GM19395 (cell line): ENCODE measurements around the gene NEDD4.
"Not testable (repeated sequence)": the region's sequence is repeated elsewhere in the genome, so short reads cannot be mapped to it uniquely, and the experiment has no call there.

Source experiments
- ATAC-seq: cut with Tn5 transposase; IDR thresholded peaks from one replicate; pipeline ENCODE4 v1.9.1; 2021; ENCODE audit warnings: mild to moderate bottlenecking, moderate library complexity; ENCODE audit not compliant: unreplicated experiment

NEDD4 gene

GRCh38 chr15:55993111-55993803 lies at the start of gene NEDD4:
NEDD4 (minus strand) TSS chr15:55993612; CDS start chr15:55993555, 57 bp downstream.
- ATAC-seq: peak; percentile 91

DNA sequence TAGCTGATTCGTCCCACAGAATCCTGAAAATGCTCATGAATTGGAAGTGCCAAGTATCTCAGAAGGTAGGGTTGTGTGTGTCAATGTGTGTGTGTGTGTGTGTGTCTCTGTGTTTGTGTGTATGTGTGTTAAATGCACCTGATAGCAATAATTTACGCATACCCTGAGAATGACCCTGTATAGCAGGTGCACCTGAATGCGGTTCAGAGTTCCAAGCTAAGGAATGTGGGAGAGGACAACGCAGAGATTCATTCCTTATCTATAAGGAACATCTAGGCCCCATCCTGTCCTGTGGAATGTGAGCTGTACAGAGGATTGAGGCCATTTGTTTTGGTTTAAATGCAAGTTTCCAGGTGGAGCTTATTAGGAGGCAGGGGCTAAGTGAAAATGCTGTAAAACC lies 49.1 kb upstream of the NEDD4 start:
- no peak for ATAC-seq

DNA sequence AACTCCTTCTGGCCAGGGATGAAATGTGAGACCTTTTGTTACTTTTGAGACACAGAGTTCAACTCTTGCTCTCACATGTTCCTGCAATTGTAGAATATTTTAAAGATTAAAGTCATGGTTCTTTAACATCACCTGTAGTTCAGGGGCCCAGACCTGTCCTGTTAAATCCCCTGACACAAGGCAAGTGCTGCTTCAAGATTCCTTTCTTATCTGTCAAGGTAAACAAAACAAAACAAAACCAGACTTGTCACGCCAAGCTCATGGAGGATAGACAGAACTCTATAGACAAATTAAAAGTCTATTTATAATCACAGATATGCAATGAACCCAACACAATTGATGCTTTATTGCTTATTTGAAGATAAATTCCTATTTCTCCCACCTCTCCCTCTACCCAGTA lies 48.6 kb upstream of the NEDD4 start:
- ATAC-seq: no peak

- ATAC-seq: no peak
Measured at GRCh38 chr15:56040081-56041035, 46.9 kb upstream of the NEDD4 start.

- ATAC-seq: no peak
Measured at GRCh38 chr15:56038707-56039106, 45.3 kb upstream of the NEDD4 start.

GRCh38 chr15:56038015-56038414 lies 44.6 kb upstream of the NEDD4 start:
- no peak for ATAC-seq

GRCh38 chr15:56036546-56037067 lies 43.2 kb upstream of the NEDD4 start:
- no peak for ATAC-seq

DNA sequence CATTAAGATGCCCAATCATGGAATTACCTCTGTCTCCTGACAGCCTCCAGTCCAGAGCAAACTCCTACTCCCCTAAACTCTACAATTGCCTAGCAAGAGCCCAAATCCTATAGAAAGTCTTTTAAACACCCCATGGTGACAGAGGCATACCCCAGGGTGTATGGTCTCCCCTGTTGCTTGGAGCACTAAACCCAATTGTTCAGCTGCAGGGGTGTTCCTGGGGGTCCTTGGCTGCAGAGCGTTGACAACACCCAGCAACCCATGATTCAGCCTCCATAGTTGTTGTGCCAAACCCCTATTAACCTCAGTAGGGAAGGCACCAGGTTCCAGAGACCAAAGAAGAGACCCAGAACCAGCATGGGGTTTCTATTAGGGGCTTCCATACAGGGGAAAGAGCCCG lies 41.8 kb upstream of the NEDD4 start:
- ATAC-seq: no peak

GRCh38 chr15:56034514-56034913 lies 41.1 kb upstream of the NEDD4 start:
- ATAC-seq: no peak

GRCh38 chr15:56032373-56032772 lies 39.0 kb upstream of the NEDD4 start:
- no peak for ATAC-seq

GRCh38 chr15:56031836-56032235 lies 38.4 kb upstream of the NEDD4 start:
- ATAC-seq: no peak

- ATAC-seq: no peak
Measured at GRCh38 chr15:56031402-56031801, 38.0 kb upstream of the NEDD4 start.

DNA sequence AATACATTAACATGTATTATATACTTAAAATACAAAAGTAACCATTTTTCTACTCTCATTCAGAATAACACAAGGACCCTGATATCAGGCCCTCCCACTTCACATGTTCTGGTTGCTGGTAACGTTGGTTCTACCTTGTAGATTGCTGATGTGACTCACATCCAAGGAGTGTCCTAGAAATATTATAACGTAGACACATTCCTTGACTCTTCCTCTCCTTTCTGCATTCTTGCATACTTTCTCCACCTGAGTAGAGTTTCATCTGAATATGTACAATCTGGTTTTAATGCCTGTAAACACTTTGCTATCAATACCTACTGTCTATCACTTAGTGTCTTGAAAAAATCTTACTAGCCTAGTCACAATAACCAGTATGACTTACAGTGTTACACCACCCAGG lies 35.0 kb upstream of the NEDD4 start:
- no peak for ATAC-seq

DNA sequence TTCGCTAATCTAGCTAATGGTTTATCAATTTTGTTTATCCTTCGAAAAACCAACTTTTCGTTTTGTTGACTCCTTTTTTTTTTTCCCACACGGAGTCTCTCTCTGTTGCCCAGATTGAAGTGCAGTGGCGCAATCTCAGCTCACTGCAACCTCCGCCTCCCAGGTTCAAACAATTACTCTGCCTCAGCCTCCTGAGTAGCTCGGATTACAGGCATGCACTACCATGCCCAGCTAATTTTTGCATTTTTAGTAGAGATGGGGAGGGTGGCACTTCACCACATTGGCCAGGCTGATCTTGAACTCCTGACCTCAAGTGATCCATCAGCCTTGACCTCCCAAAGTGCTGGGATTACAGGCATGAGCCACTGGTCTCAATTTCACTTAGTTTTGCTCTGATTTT lies 29.7 kb upstream of the NEDD4 start:
- ATAC-seq: not testable (repeated sequence)

- no peak for ATAC-seq
Measured at GRCh38 chr15:56019819-56020486, 26.5 kb upstream of the NEDD4 start.

GRCh38 chr15:56019060-56019793 lies 25.8 kb upstream of the NEDD4 start:
- ATAC-seq: no peak

- ATAC-seq: no peak
Measured at GRCh38 chr15:56017920-56018319, 24.5 kb upstream of the NEDD4 start.

- ATAC-seq: no peak
Measured at GRCh38 chr15:56017511-56017910, 24.1 kb upstream of the NEDD4 start.

GRCh38 chr15:56016281-56016680 lies 22.9 kb upstream of the NEDD4 start:
- ATAC-seq: no peak

GRCh38 chr15:56014677-56015076 lies 21.3 kb upstream of the NEDD4 start:
- no peak for ATAC-seq

- not testable (repeated sequence) for ATAC-seq
Measured at GRCh38 chr15:56007053-56007452, 13.6 kb upstream of the NEDD4 start.
